ENCODE measurements around the gene MYBBP1A. TPM values are rescaled to one million over a fixed set of nuclear protein-coding genes. Genes with fewer than 3 reads are reported as not detected.

The MYBBP1A gene
- total and polyA plus RNA-seq, 2 of the 4 experiments (the other 2 are of a cell fraction), result 22.6 to 45.9 TPM

DNA sequence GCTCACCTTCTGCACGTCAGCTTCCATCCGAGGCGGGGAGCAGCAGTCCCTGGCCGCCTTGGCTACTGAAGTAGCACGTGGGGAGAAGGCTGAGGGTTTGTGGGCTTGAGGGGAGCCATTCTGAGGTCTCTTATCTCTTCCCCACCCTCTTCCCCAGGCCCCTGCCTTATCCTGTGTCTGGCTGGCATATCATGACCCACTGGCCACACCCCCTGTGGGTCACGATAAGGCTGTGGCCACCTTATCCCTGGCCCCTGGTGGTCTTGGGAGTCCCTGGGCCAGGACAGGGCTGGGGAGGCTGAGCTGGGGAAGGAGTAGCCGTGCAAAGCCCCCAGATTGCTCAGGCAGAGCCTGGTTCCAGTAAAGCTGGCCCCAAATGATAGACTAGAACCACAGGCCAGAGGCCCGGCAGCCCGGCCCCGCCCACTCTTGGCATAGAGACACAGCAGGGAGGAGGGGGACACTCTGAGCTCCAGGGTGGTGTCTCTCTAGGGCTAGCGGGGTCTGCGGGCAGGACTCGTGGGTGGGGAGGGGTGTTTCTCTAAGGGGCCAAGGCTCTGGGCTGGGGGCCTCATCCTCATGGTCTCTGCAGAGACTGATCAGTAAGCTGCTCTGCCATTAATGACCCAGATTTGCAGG is 48.9 kb downstream of the MYBBP1A start:
- H3K27me3 ChIP-seq (ENCODE audit: control insufficient read depth, insufficient read depth, low read length), result peaks cover 43% of the 10 kb centered on the region
- dilution Hi-C loops (cut with HindIII; ENCODE audit: low sequenced_read_pairs, unreplicated experiment), result no loop called here
- H3K14ac ChIP-seq (replicated peaks; ENCODE audit: low read depth, low read length), result no peak overlapping the region
- H2BK20ac ChIP-seq (ENCODE audit: low read depth, low read length), result no peak overlapping the region
- DNase-seq, result no peak
- CTCF ChIA-PET, result no interaction called here
- H2BK120ac ChIP-seq (ENCODE audit: low read depth, low read length), result no peak overlapping the region
- no TSS peak for BruUV-seq (replicated peaks)
- POLR2A ChIA-PET (ENCODE audit: unreplicated experiment), result no interaction called here
- no peaks in the 10 kb centered on the region for H3K4me1 ChIP-seq (ENCODE audit: control insufficient read depth, insufficient read depth, low read length)
- H2BK5ac ChIP-seq (ENCODE audit: low read depth, low read length, poor library complexity, severe bottlenecking), result no peak overlapping the region
- no peak overlapping the region for H3K23ac ChIP-seq (ENCODE audit: low read depth, low read length)
- TF ChIP-seq ELK1 (IDR thresholded peaks at IDR 0.05; ENCODE audit: borderline replicate concordance, low read depth, low read length) (no peak), FOS (IDR thresholded peaks at IDR 0.05; ENCODE audit: low read depth, low read length) (no peak), NFE2L2 (IDR thresholded peaks at IDR 0.05; ENCODE audit: low read depth, low read length) (no peak), CHD1 (IDR thresholded peaks at IDR 0.05; ENCODE audit: low read depth, low read length) (no peak), USF2 (IDR thresholded peaks at IDR 0.05; ENCODE audit: low read depth, low read length) (no peak), CEBPB (IDR thresholded peaks at IDR 0.05; ENCODE audit: low read depth, low read length) (no peak), MAZ (IDR thresholded peaks at IDR 0.05; ENCODE audit: borderline replicate concordance, low read depth, low read length) (no peak), RFX5 (IDR thresholded peaks at IDR 0.05; ENCODE audit: low read depth, low read length) (no peak), RAD21 (IDR thresholded peaks at IDR 0.05; ENCODE audit: low read length) (no peak), MXI1 (IDR thresholded peaks at IDR 0.05; ENCODE audit: borderline replicate concordance, low read depth, low read length) (no peak), BHLHE40 (IDR thresholded peaks at IDR 0.05; ENCODE audit: low read depth, low read length) (no peak), RCOR1 (IDR thresholded peaks at IDR 0.05; ENCODE audit: insufficient replicate concordance, low read length) (no peak), MAFK (IDR thresholded peaks at IDR 0.05; ENCODE audit: low read depth, low read length) (no peak), POLR2A (IDR thresholded peaks at IDR 0.05; ENCODE audit: low read depth, low read length) (no peak)
- no peaks in the 10 kb centered on the region for H3K36me3 ChIP-seq (ENCODE audit: control insufficient read depth, insufficient read depth, low read length)
- no peak overlapping the region for H4K5ac ChIP-seq (ENCODE audit: low read depth, low read length)
- no peak overlapping the region for H3K4me3 ChIP-seq (ENCODE audit: insufficient read depth, low read depth, low read length)
- H3K4me2 ChIP-seq (ENCODE audit: low read depth, low read length), result no peak overlapping the region
- no peak overlapping the region for H3K18ac ChIP-seq (ENCODE audit: low read depth, low read length)
- no peaks in the 10 kb centered on the region for H4K20me1 ChIP-seq (ENCODE audit: insufficient read depth, low read length)
- H2BK15ac ChIP-seq (ENCODE audit: low read depth, low read length), result no peak overlapping the region
- H2AK9ac ChIP-seq (replicated peaks; ENCODE audit: low read depth, low read length, poor library complexity), result no peak overlapping the region
- no peaks in the 10 kb centered on the region for H3K79me1 ChIP-seq (ENCODE audit: low read depth in 1 of 2, low read length in 2 of 2)
- no peak overlapping the region for H2AFZ ChIP-seq (replicated peaks; ENCODE audit: low read length, poor library complexity)
- no peaks in the 10 kb centered on the region for H3K9me3 ChIP-seq (ENCODE audit: control insufficient read depth, insufficient read depth, low read length)
- in situ Hi-C loops (cut with MboI; ENCODE audit: low sequenced_read_pairs), result no loop called here
- no peak overlapping the region for H3K56ac ChIP-seq (ENCODE audit: extremely low read depth, insufficient read depth, low read length)
- H3K4ac ChIP-seq (ENCODE audit: low read depth, low read length), result no peak overlapping the region
- no peak overlapping the region for H2AK5ac ChIP-seq (ENCODE audit: low read depth, low read length)
- H4K8ac ChIP-seq (ENCODE audit: low read depth in 2 of 2, low read length in 2 of 2), result no peak overlapping the region
- no peaks in the 10 kb centered on the region for H3K9me1 ChIP-seq (ENCODE audit: insufficient read depth, low read length)
- no peak for ATAC-seq (ENCODE audit: low read depth)
- no peak overlapping the region for H4K91ac ChIP-seq (ENCODE audit: insufficient read depth, low read depth, low read length)
- H3K27ac ChIP-seq (ENCODE audit: insufficient read depth, low read length), result no peak overlapping the region
- no peak overlapping the region for H3K9ac ChIP-seq (ENCODE audit: low read depth, low read length)
- WGBS, 2 experiments (ENCODE audit: extremely low coverage in 2 of 2, insufficient read length in 1 of 2), result 30% methylated on average over 2 of the region's 13 CpGs; no CpG with 5 or more reads in 1 of the 2 experiments
- intact Hi-C loops (cut with micrococcal nuclease), result no loop called here
